ENCODE measurements around the gene ELF1. TPM values are rescaled to one million over a fixed set of nuclear protein-coding genes. Genes with fewer than 3 reads are reported as not detected.

ELF1 gene
- total and polyA plus RNA-seq, 2 donors from 2014 or later, result 12.0 to 95.1 TPM

DNA sequence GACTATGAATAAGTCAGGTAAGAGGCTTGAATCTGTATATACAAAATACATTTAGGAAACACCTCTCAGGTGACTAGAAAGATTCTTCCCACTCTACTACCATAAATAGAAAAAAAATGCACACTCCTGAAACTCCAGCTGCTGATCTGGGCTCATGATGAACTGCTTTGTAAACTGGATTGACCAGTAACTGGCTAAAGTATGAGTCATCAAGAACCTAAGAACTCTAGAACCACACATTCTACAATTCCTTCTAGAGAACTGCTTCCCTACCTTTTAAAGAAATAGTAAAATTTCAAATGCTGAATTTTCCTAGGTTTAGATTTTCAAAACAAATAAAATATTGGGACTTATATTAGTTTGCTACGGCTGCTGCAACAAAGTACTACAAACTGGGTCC lies 55.2 kb downstream of the ELF1 start:
- no peak for TF ChIP-seq CTCF (IDR thresholded peaks at IDR 0.05; ENCODE audit: borderline replicate concordance, extremely low read depth, insufficient read depth)
- H3K27me3 ChIP-seq (ENCODE audit: control insufficient read depth, insufficient read depth, low read length), result no peaks in the 10 kb centered on the region
- H3K27ac ChIP-seq (ENCODE audit: low read depth in 2 of 2, low read length in 2 of 2), result no peak overlapping the region
- no peaks in the 10 kb centered on the region for H3K9me3 ChIP-seq (ENCODE audit: control insufficient read depth in 2 of 3, insufficient read depth in 1 of 3, low read length in 3 of 3)
- peaks cover 0 to 7% (median 5%) of the 10 kb centered on the region in 3 donors for H3K4me1 ChIP-seq (ENCODE audit: control insufficient read depth in 2 of 3, insufficient read depth in 2 of 3, low read depth in 1 of 3, low read length in 3 of 3)
- DNase-seq (no peak), FAIRE-seq (no peak)
- H3K9ac ChIP-seq (ENCODE audit: low read length in 3 of 3), result no peak overlapping the region
- intact Hi-C loops (cut with DNase I), result no loop called here
- H3K36me3 ChIP-seq (ENCODE audit: control insufficient read depth in 2 of 3, insufficient read depth in 3 of 3, low read length in 3 of 3), result no peaks in the 10 kb centered on the region
- H3K4me3 ChIP-seq (ENCODE audit: low read length in 3 of 3), result no peak overlapping the region

GRCh38 chr13:40961826-40962225 lies 57.3 kb downstream of the ELF1 start:
- no peak overlapping the region for H3K9ac ChIP-seq (ENCODE audit: low read length in 3 of 3)
- no peaks in the 10 kb centered on the region for H3K27me3 ChIP-seq (ENCODE audit: control insufficient read depth, insufficient read depth, low read length)
- H3K36me3 ChIP-seq (ENCODE audit: control insufficient read depth in 2 of 3, insufficient read depth in 3 of 3, low read length in 3 of 3), result peaks cover 5 to 14% (median 11%) of the 10 kb centered on the region in 3 donors
- FAIRE-seq (no peak), DNase-seq (no peak)
- no peaks in the 10 kb centered on the region for H3K9me3 ChIP-seq (ENCODE audit: control insufficient read depth in 2 of 3, insufficient read depth in 1 of 3, low read length in 3 of 3)
- no peak overlapping the region for H3K4me3 ChIP-seq (ENCODE audit: low read length in 3 of 3)
- TF ChIP-seq CTCF (IDR thresholded peaks at IDR 0.05; ENCODE audit: borderline replicate concordance, extremely low read depth, insufficient read depth), result no peak
- H3K27ac ChIP-seq (ENCODE audit: low read depth in 2 of 2, low read length in 2 of 2), result no peak overlapping the region
- H3K4me1 ChIP-seq (ENCODE audit: control insufficient read depth in 2 of 3, insufficient read depth in 2 of 3, low read depth in 1 of 3, low read length in 3 of 3), result peaks cover 0 to 4% (median 2%) of the 10 kb centered on the region in 3 donors
- intact Hi-C loops (cut with DNase I), result no loop called here

DNA sequence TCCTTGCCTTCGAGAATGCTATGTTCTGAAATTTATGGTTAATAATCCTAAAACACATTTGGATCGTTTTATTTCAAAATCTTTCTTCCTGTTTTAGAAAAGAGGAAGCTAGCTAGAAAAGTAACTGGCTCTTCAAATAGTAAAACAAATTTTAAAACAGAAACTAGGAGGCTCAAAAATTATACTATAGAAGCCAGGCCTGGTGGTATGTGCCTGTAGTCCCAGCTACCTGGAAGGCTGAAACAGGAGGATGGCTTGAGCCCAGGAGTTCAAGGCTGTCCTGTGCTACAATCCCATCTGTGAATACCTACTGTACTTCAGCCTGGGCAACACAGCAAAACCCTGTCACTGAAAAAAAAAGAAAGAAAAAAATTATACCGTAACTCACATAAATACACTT lies 57.9 kb downstream of the ELF1 start:
- Histone ChIP-seq H3K4me1 (ENCODE audit: control insufficient read depth in 2 of 3, insufficient read depth in 2 of 3, low read depth in 1 of 3, low read length in 3 of 3) (peaks cover 0 to 4% (median 2%) of the 10 kb centered on the region in 3 donors), H3K27me3 (ENCODE audit: control insufficient read depth, insufficient read depth, low read length) (no peaks in the 10 kb centered on the region), H3K27ac (ENCODE audit: low read depth in 2 of 2, low read length in 2 of 2) (no peak overlapping the region), H3K9ac (ENCODE audit: low read length in 3 of 3) (no peak overlapping the region), H3K36me3 (ENCODE audit: control insufficient read depth in 2 of 3, insufficient read depth in 3 of 3, low read length in 3 of 3) (peaks cover 5 to 14% (median 11%) of the 10 kb centered on the region in 3 donors), H3K4me3 (ENCODE audit: low read length in 3 of 3) (no peak overlapping the region), H3K9me3 (ENCODE audit: control insufficient read depth in 2 of 3, insufficient read depth in 1 of 3, low read length in 3 of 3) (no peaks in the 10 kb centered on the region)
- FAIRE-seq (no peak), DNase-seq (no peak)
- no peak for TF ChIP-seq CTCF (IDR thresholded peaks at IDR 0.05; ENCODE audit: borderline replicate concordance, extremely low read depth, insufficient read depth)
- intact Hi-C loops (cut with DNase I), result no loop called here

GRCh38 chr13:40960716-40961115 lies 58.4 kb downstream of the ELF1 start:
- Histone ChIP-seq H3K9me3 (ENCODE audit: control insufficient read depth in 2 of 3, insufficient read depth in 1 of 3, low read length in 3 of 3) (no peaks in the 10 kb centered on the region), H3K4me1 (ENCODE audit: control insufficient read depth in 2 of 3, insufficient read depth in 2 of 3, low read depth in 1 of 3, low read length in 3 of 3) (peaks cover 0 to 4% (median 2%) of the 10 kb centered on the region in 3 donors), H3K36me3 (ENCODE audit: control insufficient read depth in 2 of 3, insufficient read depth in 3 of 3, low read length in 3 of 3) (peaks cover 5 to 14% (median 11%) of the 10 kb centered on the region in 3 donors), H3K4me3 (ENCODE audit: low read length in 3 of 3) (no peak overlapping the region), H3K27me3 (ENCODE audit: control insufficient read depth, insufficient read depth, low read length) (no peaks in the 10 kb centered on the region), H3K27ac (ENCODE audit: low read depth in 2 of 2, low read length in 2 of 2) (no peak overlapping the region), H3K9ac (ENCODE audit: low read length in 3 of 3) (no peak overlapping the region)
- intact Hi-C loops (cut with DNase I), result no loop called here
- DNase-seq, result no peak
- no peak for TF ChIP-seq CTCF (IDR thresholded peaks at IDR 0.05; ENCODE audit: borderline replicate concordance, extremely low read depth, insufficient read depth)
- FAIRE-seq, result no peak
